Embryonic facial prominence (tissue), 1 donor: ENCODE results near the gene SPATA2.
"Not testable (repeated sequence)": the region's sequence is repeated elsewhere in the genome, so short reads cannot be mapped to it uniquely, and the experiment has no call there.

Source experiments
- DNase-seq: peaks from one replicate; pipeline ENCODE4 v3.0.0-alpha.2; 2016; ENCODE audit errors: extremely low spot score

The SPATA2 gene, protein sequence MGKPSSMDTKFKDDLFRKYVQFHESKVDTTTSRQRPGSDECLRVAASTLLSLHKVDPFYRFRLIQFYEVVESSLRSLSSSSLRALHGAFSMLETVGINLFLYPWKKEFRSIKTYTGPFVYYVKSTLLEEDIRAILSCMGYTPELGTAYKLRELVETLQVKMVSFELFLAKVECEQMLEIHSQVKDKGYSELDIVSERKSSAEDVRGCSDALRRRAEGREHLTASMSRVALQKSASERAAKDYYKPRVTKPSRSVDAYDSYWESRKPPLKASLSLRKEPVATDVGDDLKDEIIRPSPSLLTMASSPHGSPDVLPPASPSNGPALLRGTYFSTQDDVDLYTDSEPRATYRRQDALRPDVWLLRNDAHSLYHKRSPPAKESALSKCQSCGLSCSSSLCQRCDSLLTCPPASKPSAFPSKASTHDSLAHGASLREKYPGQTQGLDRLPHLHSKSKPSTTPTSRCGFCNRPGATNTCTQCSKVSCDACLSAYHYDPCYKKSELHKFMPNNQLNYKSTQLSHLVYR

DNA sequence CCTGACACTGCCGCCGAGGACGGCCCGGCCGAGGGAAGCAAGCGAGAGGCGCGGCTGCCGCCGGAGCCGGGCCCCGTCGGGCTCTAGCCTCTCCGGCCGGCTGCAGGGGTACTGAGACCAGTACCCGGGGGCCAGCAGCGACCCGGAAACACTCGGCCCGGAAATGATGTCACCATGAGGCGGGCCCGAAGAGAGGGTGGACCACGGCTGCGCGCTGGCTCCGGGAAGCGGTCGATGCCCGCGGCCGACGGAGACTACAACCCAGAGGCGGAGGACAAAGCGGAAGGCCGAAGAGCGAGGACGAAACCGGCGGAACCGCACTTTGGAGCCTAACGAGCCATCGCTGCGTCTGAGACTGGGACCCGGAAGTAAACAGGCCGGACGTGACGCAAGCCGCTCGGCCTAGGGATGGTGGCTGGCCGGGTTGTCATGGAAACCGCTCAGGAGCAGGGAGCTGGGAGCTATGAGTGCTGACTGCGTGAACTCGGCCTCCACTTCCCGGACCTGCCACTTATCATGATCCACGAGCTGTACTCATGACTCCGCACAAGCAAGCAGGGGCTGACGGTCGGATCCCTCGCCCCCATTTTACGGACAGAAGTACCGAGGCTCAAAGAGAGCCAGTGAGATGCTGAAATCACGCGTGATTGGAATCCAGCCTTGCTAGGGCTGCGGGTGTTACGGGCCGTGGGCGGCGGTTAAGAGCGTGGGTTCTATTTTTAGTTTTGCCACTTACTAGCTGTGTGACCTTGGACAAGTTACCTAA, at the start of gene SPATA2:
Gene SPATA2, minus strand, starts transcription at position 150 of the 766 bp plus-strand sequence. CDS start 7,039 bp downstream, outside the sequence.
- peak; percentile 92 for DNase-seq

DNA sequence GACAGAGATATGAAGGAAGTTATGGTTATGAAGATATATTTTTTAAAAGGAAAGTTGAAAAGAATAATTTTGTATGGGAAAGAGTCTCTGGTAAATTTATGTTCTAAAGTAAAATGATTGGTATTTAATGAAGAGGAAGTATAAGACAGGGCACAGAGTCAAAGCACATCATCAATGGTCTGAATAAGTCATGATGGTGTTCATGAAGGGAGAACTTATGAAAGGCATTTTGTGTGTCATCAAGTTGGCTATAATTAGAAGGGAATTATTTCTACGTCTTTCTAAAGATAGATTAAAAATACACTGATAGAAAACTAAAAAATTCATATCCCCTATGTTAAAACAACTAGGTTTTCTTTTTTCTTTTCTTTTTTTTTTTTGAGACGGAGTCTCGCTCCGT, 46.1 kb upstream of the SPATA2 start:
- no peak for DNase-seq

DNA sequence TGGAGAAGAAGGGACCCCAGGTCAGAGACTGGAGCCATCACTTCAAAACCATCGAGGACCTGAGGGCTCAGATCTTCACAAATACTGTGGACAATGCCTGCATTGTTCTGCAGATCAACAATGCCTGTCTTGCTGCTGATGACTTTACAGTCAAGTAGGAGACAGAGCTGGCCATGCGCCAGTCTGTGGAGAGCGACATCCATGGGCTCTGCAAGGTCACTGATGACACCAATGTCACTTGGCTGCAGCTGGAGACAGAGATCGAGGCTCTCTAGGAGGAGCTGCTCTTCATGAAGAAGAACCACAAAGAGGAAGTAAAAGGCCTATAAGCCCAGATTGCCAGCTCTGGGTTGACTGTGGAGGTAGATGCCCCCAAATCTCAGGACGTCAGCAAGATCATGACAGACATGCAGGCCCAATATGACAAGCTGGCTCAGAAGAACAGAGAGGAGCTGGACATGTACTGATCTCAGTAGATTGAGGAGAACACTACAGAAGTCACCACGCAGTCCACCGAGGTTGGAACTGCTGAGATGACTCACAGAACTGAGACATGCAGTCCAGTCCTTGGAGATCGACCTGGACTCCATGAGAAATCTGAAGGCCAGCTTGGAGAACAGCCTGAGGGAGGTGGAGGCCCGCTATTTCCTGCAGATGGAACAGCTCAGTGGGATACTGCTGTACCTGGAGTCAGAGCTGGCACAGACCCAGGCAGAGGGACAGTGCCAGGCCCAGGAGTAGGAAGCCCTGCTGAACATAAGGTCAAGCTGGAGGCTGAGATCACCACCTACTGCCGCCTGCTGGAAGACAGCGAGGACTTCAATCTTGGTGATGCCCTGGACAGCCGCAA, 42.0 kb upstream of the SPATA2 start:
- DNase-seq, result not testable (repeated sequence)

DNA sequence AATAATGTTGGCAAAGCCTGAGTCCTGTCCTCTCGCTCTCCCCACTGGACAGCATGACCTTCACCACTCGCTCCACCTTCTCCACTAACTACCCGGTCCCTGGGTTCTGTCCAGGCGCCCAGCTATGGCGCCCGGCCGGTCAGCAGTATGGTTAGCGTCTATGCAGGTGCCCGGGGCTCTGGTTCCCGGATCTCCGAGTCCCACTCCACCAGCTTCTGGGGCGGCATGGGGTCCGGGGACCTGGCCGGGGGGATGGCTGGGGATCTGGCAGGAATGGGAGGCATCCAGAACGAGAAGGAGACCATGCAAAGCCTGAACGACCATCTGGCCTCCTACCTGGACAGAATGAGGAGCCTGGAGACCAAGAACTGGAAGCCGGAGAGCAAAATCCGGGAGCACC, 41.4 kb upstream of the SPATA2 start:
- DNase-seq, result no peak

DNA sequence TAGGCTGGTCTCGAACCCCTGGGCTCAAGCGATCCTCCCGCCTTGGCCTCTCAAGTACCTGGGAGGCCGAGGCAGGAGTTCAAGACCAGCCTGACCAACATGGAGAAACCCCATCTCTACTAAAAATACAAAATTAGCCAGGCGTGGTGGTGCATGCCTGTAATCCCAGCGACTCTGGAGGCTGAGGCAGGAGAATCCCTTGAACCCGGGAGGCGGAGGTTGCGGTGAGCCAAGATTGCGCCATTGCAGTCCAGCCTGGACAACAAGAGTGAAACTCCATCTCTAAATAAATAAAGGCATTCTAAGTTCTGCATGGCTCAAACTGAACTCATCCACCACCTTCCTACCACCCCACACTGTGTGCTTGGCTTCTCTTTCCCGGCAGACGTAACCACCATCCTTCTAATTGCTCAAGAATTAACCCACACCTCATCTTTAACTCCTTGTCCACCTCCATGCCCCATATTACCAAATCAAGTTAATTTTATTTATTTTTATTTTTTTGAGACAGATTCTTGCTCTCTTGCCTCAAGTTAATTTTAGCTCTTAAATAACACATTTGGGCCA, 40.6 kb upstream of the SPATA2 start:
- not testable (repeated sequence) for DNase-seq

DNA sequence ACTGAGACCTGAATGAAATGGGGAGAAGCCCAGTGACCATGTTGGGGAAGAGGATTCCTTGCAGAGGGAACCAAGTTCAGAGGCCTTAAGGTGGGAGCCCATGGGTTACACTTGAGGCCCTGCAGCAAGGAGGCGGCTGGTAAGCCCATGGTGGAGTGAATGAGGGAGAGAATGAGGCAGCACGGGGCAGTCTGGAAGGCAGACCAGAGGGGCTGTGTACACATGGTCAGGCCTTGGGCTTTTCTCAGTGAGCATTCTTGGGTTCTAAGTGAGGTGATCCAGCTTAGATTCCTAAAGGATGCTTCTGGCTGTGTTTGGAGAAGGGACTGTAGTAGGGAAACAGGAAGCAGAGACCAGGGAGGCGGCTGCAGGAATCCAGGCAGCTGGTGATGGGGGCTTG, 39.8 kb upstream of the SPATA2 start:
- no peak for DNase-seq

DNA sequence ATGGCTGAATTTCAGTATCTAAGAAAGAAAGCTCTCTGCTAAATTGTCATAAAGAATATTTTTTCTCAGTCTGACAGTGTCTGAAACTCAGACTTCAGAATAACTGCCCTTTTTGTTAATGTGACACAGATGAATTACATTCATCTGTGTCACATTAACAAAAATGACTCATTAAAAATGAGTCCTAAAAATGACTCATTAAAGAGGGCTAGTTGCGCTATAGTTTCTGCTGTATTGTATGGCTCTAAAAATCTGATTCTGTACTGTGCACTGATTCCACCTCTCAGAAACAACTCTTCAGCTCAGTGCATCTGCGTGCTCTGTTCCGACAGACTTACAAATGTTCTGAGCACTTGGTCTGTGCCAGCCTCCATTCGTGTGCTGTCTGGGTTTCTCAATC, 35.8 kb upstream of the SPATA2 start:
- DNase-seq, result no peak

DNA sequence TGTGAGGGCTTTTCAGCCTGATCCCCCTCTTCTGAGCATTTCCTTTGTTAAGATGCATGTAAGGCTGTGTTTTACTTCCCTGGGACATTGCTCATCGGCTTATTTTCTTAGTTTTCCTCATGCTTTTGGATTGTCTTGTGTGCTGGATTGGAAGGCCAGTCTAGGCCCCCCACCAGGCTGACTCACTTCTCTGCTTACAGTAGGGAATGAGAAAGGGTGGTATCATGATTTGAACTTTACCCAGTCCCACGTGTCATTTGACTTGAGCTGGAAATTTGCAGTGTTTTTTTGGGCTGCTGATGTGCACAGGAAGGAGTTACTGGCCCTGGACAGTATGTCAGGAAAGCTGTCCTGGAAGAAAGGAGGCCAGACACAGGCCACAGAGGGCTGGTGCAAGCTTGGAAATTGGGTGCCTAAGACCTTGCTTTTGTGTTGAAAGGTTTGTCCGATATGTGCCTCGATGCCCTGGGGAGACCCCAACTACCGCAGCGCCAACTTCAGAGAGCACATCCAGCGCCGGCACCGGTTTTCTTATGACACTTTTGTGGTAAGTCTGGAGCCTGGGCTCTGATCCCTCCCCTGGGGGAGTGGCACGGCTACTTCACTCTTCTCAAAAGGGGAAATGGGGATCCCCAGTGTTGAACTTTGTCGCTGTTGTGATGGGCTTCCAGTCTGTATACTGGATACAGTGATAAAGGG, 33.6 kb upstream of the SPATA2 start:
- DNase-seq, result no peak

DNA sequence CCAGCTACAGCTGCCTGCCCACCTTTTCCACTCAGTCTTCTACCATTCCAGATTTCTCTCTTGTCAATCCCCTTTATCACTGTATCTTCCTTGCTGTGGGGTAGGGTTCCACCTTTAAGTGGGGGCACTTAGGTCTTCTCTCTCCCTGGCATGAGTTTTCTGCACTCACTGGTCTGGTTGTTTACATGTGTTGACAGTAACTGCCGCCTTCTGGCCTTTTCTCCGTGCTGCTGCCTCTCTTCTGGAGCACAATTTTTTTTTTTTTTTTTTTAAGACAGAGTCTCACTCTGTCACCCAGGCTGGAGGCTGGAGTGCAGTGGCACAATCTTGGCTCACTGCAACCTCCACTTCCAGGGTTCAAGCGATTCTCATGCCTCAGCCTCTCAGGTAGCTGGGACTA, 32.8 kb upstream of the SPATA2 start:
- DNase-seq, result no peak

DNA sequence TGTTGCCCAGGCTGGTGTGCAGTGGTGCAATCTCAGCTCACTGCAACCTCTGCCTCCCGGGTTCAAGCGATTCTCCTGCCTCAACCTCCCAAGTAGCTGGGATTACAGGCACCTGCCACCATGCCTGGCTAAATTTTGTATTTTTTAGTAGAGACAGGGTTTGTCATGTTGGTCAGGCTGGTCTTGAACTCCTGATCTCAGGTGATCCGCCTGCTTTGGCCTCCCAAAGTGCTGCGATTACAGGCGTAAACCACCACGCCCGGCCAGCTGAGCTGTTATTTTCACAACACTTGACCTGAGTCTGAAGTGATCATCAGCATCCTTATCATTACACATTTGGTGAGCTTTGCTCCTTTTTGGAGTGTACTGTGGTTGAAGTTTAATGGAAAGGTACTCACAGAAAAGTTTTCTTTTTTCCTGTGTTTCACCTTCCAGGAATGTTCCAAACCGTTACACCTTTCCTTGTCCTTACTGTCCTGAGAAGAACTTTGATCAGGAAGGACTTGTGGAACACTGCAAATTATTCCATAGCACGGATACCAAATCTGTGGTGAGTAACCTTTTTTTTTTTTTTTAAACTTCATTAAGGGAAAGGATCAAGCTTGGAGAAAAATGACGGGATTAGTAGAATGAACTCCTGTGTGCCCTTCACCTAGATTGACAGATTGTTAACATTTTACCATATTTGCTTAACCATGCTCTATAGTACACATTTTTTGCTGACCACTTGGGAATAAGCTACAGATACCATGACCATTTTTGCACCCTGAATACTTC, 30.6 kb upstream of the SPATA2 start:
- no peak for DNase-seq

DNA sequence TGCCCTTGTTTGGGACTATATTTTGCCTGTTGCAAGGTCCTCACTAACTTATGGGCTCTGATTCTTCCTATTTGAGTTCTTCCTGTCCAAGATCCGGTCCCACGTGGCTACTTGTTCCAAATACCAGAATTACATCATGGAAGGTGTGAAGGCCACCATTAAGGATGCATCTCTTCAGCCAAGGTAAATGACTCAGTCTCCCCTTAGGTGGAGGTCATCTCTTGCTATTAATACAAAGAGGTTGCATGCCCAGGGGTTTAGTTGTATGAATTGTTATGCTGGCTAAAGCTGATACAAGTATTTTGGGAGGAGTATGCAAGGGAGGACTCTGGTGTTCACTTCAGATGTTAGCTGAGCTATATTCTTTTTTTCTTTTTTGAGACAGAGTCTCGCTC, 30.0 kb upstream of the SPATA2 start:
- DNase-seq, result no peak

DNA sequence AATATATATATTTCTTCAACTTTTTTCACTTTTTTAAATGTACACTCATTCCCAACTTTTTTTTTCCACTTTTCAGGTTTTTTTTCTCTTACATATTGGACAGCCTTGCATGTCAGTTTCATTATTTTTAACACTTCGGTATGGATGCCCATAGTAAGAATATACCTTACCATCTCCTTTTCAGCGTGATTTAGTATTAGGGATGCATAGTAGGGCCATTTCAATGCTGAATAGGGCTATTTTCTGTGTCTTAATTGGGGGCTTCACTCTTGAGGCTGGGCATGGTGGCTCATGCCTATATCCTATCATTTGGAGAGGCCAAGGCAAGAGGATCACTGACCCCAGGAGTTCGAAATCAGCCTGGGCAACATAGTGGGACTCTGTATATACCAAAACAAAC, 27.6 kb upstream of the SPATA2 start:
- no peak for DNase-seq

DNA sequence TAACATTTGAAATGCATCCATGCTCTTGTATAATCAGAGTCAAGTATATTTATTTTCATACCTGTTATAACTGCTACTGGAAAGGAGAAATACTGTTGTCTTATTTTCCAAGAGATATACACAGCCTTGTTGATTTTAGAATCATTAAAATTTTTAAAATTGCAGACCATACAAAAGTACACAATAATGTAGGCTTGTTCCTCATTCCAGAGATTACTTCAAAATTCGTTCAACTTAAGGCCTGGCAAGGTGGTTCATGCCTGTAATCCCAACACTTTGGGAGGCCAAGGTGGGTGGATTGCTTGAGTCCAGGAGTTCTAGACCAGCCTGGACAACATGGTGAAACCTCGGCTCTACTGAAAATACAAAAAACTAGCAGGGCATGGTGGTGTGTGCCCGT, 27.0 kb upstream of the SPATA2 start:
- DNase-seq, result no peak

DNA sequence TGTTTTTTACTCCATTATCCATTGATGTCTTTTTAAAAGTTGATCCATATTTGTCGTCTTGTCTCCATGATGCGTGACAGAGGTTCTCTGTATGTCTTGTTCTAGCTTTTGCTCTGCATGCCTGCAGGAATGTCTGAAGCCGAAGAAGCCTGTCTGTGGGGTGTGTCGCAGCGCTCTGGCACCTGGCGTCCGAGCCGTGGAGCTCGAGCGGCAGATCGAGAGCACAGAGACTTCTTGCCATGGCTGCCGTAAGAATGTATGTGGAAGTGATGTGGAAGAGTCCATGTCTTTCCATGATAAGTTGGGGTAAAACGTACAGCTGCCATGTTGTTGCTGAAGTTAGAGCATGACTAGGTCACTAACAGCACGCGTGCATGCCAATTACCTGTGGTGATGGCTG, 26.1 kb upstream of the SPATA2 start:
- no peak for DNase-seq

DNA sequence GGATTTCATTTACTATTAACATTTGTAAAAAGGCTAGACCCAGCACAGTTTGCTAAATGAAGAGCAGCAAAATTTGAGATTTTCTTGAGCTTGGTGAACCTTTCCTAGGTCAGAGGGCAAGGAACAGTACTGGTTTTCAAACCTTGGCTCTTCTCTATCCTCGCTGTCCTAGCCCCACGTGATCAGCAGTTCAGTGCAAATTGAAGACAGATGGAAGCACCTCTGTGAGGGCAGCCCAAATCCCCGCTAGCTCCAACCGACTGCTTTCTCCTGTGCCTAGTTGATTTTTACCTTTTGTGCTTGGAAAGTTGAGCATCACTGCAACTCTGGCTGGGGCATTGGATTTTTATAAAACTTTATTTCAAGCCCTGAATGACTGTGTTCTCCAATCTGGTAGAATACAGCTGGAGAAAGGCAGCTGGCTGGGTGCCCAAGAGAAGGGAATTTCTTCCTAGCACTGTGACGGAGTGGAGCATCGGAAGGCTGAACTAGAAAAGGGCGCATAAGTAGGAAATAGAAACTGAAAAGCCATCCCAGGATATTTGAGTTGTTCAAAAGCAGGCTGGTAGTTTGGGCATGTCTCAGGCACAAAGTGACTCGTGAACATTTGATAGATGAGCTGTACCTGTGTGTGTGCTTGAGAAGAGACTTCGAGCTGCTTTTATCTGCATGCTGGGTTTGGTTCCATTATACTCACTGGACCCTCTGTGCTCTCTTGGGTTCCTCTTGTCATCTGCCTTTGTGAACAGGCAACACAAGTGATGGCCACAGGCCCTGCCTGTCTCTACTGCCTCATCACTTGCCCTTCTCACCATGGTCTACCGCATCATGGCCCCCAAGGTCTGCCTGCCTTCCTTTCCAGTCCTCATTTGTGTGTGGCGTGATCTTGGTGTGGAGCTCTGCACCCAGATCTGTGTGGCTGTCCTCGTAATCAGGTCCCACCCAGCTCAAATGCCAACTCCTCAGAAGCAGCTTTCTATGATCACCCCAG, 23.1 kb upstream of the SPATA2 start:
- DNase-seq, result no peak

DNA sequence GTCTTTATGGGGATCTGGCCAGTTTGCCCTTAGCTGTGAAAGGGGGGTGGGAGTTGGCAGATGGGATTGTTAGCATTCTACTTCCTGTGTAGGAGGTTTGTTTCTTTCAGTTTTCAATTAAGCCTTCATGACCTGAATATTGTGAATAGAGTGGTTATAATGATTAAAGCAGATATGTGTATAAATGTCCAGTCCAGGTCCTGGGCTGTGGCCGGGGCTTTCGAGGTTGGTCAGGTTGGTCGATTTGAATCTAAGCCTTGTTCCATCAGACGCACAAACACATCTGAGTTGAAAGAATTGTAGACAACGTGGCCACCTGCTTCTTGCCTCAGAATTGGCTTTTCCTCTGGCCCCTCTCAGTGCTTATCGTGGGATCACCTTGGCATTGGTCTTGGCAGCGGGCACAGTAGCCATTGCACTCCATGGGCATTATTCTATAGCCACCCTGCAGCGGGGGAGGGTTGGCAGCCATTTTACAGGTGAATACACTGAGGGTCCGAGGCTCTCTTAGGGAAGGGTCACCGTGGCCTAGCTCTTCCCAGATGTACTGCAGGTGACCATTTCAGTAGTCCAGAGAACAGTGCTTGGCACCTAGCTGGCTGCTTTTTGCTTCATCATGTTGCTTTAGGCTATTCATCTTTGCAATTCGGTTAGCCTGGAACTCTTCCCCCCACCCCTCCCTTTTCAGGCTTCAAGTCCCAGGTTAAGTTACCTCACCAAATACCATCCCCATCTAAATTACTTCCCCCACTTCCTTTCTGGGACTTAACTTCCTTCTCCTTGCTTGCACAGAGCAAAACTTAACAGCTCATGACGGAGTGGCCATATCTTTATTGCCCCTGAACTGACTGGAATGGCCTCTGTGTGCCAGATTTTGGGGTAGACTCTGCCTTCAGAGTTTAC, 21.9 kb upstream of the SPATA2 start:
- DNase-seq, result no peak

DNA sequence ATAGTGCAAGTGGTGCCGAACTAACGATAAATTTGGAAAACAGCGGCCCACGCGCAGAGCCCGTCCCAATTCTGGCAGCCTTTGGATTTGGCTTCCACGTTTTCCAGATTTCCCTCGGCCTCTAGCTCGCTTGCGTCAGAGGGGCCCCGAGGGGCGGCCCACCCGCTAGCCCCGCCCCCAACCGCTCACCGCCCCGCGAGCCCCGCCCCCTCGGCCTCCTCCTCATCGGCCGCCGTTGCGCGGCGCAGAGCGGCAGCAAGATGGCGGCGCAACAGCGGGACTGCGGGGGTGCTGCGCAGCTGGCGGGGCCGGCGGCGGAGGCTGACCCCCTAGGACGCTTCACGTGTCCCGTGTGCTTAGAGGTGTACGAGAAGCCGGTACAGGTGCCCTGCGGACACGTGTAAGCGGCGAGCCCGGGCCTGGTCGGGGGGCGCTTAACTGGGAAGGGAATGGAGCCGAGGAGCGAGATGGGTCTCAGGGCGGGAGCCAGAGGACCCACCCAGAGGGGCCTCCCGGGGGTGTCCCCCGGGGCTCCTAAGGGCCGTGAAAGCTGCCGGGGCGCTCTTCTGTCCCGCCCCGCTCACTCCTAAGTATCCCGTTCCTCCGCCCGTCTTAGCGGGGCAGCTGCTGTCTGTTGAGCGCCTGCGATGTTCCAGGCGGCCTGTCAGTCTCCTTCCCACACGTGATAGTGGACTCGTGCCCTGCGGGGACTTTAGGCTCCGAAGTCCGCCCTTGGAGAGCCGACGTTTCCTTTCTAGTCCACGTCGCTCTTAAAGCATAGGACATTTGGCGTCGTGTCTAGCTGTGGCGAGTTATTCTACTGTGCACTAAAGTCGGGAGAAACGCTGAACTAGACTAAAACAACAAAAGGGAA, 21.1 kb upstream of the SPATA2 start, which contains the start of gene RNF114:
Gene RNF114, plus strand, starts transcription at position 245 of the 874 bp plus-strand sequence. Its CDS starts 16 bp downstream, at position 261.
- DNase-seq, result peak; percentile 89
